PFSK-1 (cell line): ENCODE measurements around the gene UNC119.

Experiments used
- FOXP2 ChIP-seq: optimal IDR thresholded peaks from 2 replicates; pipeline ENCODE3; 2011; ENCODE audit warnings: borderline replicate concordance, control low read depth, inconsistent platforms; ENCODE audit not compliant: insufficient read depth; ENCODE audit errors: extremely low read length, extremely low read depth
- POLR2AphosphoS5 ChIP-seq: IDR thresholded peaks from 2 replicates; pipeline ENCODE4 v1.6.1; 2012; ENCODE audit warnings: low read depth, mild to moderate bottlenecking, control low read depth, low read length, moderate library complexity
- SIN3A ChIP-seq: IDR thresholded peaks from 2 replicates; pipeline ENCODE4 v1.6.1; 2012; ENCODE audit warnings: mild to moderate bottlenecking, low read length, moderate library complexity, borderline replicate concordance; ENCODE audit not compliant: insufficient read depth
- TAF1 ChIP-seq: IDR thresholded peaks from 2 replicates; pipeline ENCODE4 v1.6.1; 2012; ENCODE audit warnings: low read length, control low read depth, borderline replicate concordance; ENCODE audit not compliant: insufficient read depth
- TF ChIP-seq, protein P1 (sequence below), 2 experiments: IDR thresholded peaks; 2 replicates each; pipeline versions ENCODE4 v1.6.1 to v1.8.0; 2011 to 2012; ENCODE audit warnings: low read depth in 2 of 2, low read length in 2 of 2, control low read depth in 1 of 2, inconsistent platforms in 1 of 2, mild to moderate bottlenecking in 1 of 2, moderate library complexity in 1 of 2; ENCODE audit not compliant: insufficient read depth in 1 of 2

DNA sequence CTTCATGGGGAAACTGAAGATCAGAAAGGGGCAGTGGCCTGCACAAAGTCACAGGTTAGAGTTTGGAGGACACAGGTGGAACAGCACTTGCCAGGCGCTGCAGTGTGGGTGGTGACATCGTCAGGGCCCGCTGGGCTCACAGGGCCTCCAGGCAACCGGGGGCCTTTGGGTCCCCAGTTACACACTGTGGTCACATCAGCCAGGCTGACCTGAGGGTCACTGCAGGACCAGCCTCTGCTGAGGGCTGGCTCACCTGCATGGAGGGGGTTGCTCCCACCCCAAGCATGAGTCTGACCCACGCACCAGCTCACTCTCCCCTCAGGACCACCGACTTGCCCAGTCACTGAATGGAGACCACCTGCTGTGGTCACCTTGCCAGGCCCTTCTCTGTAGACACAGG lies 29.2 kb downstream of the UNC119 start:
- TF ChIP-seq, protein P1, sequence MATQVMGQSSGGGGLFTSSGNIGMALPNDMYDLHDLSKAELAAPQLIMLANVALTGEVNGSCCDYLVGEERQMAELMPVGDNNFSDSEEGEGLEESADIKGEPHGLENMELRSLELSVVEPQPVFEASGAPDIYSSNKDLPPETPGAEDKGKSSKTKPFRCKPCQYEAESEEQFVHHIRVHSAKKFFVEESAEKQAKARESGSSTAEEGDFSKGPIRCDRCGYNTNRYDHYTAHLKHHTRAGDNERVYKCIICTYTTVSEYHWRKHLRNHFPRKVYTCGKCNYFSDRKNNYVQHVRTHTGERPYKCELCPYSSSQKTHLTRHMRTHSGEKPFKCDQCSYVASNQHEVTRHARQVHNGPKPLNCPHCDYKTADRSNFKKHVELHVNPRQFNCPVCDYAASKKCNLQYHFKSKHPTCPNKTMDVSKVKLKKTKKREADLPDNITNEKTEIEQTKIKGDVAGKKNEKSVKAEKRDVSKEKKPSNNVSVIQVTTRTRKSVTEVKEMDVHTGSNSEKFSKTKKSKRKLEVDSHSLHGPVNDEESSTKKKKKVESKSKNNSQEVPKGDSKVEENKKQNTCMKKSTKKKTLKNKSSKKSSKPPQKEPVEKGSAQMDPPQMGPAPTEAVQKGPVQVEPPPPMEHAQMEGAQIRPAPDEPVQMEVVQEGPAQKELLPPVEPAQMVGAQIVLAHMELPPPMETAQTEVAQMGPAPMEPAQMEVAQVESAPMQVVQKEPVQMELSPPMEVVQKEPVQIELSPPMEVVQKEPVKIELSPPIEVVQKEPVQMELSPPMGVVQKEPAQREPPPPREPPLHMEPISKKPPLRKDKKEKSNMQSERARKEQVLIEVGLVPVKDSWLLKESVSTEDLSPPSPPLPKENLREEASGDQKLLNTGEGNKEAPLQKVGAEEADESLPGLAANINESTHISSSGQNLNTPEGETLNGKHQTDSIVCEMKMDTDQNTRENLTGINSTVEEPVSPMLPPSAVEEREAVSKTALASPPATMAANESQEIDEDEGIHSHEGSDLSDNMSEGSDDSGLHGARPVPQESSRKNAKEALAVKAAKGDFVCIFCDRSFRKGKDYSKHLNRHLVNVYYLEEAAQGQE (IDR thresholded peaks at IDR 0.05; ENCODE audit: insufficient read depth in 1 of 2, low read depth in 2 of 2, low read length in 2 of 2): no peak
- TF ChIP-seq POLR2AphosphoS5: no peak
- TF ChIP-seq TAF1: no peak
- TF ChIP-seq SIN3A: no peak
- TF ChIP-seq FOXP2: no peak
